A172 (cell line): ENCODE results near the gene C6orf62. TPM values are rescaled to one million over a fixed set of nuclear protein-coding genes. Genes with fewer than 3 reads are reported as not detected.
"Not testable (repeated sequence)": the region's sequence is repeated elsewhere in the genome, so short reads cannot be mapped to it uniquely, and the experiment has no call there.

ENCODE experiments used
- DNase-seq: peaks from one replicate; pipeline ENCODE4 v3.0.0-alpha.2; 2015; ENCODE audit warnings: low spot score
- total RNA-seq: library from RNA; depleted of rRNA; stranded (reverse); fragments of >200 nt; shearing (Covaris generic); gene quantifications from 2 replicates; pipeline ENCODE4 v1.2.3, GENCODE V29; 2014; rRNA removed

C6orf62 gene
- total RNA-seq, 1 experiment from 2014 or later = 132 TPM

GRCh38 chr6:24668066-24668996 is 50.6 kb downstream of the C6orf62 start:
- DNase-seq = not testable (repeated sequence)

DNA sequence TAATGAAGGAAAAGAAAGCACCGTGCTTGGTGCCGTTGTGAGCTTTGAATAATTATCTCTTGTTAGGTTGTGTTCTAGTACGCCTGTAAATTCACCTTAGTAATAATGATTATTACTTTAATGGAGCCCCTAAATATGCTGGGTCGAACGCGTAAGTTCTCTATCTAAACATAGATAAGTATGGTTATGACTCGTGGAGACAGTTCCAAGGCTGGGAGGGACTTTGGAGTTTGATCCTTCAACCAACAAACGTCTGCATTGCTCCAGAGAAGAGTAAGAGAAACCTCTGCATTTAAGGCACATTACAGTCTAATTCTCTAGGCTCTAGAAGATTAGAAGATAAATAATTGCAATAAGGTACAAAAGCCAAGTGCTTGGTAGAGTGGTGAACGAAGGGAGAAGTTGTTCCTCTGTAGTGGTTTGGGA is 51.6 kb downstream of the C6orf62 start:
- DNase-seq = peak; percentile 41

GRCh38 chr6:24666641-24667377 is 52.1 kb downstream of the C6orf62 start, which contains the start of the genes ACOT13 and TDP2:
ACOT13 (plus strand) TSS chr6:24667077; CDS start chr6:24667264, 187 bp downstream.
TDP2 (minus strand) TSS chr6:24666899; CDS start chr6:24666862, 37 bp downstream.
- DNase-seq = peak; percentile 88

DNA sequence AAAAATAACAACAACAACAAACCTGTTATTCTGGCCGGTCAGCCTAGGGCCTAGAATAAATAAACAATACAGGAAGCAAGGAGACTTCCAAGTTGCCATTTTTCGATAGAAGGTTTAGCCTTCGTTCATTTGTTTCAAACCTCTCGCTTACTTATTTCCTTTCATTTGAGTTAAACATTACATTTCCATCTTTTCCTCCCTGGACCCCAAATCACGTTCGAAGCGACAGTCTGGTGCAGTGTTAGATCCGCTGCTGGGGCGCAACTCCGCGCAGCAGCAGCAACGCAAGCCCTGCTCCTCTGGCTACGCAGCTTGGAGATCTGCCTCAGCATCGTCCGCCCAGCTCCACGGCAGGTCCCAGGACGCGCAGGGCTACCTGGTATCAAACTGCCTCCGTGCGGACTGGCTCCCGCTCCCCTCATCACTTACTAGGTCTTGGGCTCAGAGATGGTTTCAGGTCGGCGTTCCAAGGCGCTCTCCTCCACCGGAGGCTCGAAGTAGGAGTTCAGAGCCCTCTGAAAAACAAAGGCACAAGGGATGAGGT is 52.8 kb downstream of the C6orf62 start:
- DNase-seq = no peak

GRCh38 chr6:24664046-24664987 is 54.6 kb downstream of the C6orf62 start:
- no peak for DNase-seq

- DNase-seq = no peak
Measured at GRCh38 chr6:24663189-24663588, 55.8 kb downstream of the C6orf62 start.

DNA sequence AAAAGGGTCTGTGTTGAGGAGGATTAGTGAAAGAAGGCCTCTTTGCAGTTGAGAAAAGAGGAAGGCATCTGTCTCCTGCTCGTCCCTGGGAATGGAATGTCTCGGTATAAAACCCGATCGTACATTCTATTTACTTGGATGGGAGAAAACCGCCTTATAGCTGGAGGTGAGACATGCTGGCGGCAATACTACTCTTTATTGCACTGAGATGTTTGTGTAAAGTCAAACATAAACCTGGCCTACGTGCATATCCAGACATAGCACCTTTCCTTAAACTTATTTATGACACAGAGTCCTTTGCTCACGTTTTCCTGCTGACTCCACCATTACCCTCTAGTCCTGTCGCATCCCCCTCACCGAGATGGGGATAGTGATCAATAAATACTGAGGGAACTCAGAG is 56.7 kb downstream of the C6orf62 start:
- no peak for DNase-seq

DNA sequence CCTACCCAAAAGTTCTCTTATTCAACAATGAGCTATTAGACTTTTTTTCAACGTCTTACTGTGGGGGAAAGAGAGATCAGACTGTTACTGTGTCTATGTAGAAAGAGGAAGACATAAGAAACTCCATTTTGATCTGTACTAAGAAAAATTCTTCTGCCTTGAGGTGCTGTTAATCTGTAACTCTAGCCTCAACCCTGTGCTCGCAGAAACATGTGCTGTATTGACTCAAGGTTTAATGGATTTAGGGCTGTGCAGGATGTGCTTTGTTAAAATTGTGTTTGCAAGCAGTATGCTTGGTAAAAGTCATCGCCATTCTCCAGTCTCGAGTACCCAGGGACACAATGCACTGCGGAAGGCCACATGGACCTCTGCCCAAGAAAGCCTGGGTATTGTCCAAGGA is 57.2 kb downstream of the C6orf62 start:
- DNase-seq = not testable (repeated sequence)

GRCh38 chr6:24660105-24660504 is 58.8 kb downstream of the C6orf62 start:
- DNase-seq = no peak

DNA sequence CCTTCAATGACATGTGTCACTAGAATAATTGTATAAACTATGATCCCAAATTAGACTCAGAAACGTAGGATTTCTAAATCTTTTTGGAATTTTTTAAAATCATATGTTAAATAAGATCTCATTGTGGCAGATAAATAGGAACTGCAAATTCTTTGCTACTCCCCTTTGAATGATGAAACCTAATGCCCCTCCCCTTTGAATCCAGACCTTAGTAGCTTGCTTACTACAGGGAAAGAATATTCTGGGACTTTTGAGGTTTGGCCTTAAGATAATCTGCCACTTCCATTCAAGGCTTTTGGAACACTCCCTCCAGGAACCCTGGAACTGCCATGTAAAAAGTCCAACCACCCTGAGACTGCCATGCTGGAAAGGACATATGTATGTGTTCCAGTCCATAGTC is 59.4 kb downstream of the C6orf62 start:
- DNase-seq = no peak

DNA sequence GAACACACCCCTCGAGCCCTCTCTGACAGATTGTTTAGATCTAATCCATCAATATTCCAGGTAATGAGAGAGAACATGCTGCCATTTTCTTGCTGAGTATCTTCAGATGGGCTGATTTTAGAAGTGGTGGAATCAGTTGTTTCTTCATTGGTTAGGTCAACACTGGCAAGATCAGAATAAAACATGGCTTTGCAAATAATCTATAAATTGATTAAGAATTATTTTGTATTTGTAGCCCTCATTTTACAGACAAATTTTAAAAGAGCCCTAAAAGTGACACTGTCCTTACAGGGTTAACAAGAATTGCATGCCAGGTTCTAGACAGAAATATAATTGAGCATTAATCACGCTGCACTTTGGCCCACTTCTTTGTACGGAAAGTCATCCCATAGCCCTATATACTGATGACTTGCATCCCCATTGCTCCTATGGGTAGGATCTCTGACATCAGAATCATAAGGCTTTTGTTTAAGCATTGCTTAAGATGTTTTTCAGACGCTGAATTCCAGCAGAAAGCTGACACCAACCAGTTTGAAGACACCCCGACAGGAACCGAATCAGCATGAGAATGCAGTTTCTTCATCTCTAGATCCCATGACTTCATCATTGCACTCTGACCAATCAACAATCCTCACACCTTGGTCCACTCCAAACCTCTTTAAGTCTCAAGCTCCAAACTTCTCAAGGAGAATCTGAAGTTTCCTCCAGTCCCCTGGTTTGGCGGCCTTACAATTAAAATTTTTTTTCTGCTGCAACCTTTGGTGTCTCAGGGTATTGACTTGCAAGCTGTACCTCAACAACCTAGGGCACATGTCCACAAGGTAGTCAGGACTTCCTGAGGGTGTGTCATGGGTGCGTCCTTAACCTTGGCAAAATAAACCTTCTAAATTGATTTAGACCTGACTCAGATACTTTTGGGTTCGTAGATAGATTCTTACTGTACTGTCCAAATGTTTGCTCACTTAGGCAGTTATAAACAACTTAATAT is 60.1 kb downstream of the C6orf62 start:
- DNase-seq = peak; percentile 55

- DNase-seq = no peak
Measured at GRCh38 chr6:24655215-24655614, 63.7 kb downstream of the C6orf62 start.

Other genes starting within 250 kb of the C6orf62 start
- 0.36 and 0.55 TPM in 2 replicates for gene GPLD1, start 229.6 kb downstream of the C6orf62 start, total RNA-seq
- gene ALDH5A1, start 224.2 kb downstream of the C6orf62 start, total RNA-seq = 2.2 and 5.1 TPM in 2 replicates
- gene KIAA0319, start 73.0 kb downstream of the C6orf62 start, total RNA-seq = 0.71 and 2.0 TPM in 2 replicates
- gene TDP2, start 52.3 kb downstream of the C6orf62 start, total RNA-seq = 32.8 and 35.7 TPM in 2 replicates
- 10.2 and 15.0 TPM in 2 replicates for gene ACOT13, start 52.1 kb downstream of the C6orf62 start, total RNA-seq
- 49.7 and 65.9 TPM in 2 replicates for gene GMNN, start 55.8 kb upstream of the C6orf62 start, total RNA-seq
- gene ARMH2, start 79.8 kb upstream of the C6orf62 start, total RNA-seq = not detected in 2 replicates
- gene RIPOR2, start 216.8 kb upstream of the C6orf62 start, total RNA-seq = 0.53 TPM in 1 of 2 replicates, not detected in the other